HG02588 (cell line): Measurements from ENCODE around the gene MRPL23.
"Not testable (repeated sequence)": the region's sequence is repeated elsewhere in the genome, so short reads cannot be mapped to it uniquely, and the experiment has no call there.

ENCODE experiments used
- ATAC-seq: cut with Tn5 transposase; IDR thresholded peaks from one replicate; pipeline ENCODE4 v1.9.1; 2021; ENCODE audit warnings: mild to moderate bottlenecking, moderate library complexity; ENCODE audit not compliant: unreplicated experiment

Gene MRPL23

GRCh38 chr11:1932681-1933080 is 14.5 kb upstream of the MRPL23 start:
- ATAC-seq = no peak

DNA sequence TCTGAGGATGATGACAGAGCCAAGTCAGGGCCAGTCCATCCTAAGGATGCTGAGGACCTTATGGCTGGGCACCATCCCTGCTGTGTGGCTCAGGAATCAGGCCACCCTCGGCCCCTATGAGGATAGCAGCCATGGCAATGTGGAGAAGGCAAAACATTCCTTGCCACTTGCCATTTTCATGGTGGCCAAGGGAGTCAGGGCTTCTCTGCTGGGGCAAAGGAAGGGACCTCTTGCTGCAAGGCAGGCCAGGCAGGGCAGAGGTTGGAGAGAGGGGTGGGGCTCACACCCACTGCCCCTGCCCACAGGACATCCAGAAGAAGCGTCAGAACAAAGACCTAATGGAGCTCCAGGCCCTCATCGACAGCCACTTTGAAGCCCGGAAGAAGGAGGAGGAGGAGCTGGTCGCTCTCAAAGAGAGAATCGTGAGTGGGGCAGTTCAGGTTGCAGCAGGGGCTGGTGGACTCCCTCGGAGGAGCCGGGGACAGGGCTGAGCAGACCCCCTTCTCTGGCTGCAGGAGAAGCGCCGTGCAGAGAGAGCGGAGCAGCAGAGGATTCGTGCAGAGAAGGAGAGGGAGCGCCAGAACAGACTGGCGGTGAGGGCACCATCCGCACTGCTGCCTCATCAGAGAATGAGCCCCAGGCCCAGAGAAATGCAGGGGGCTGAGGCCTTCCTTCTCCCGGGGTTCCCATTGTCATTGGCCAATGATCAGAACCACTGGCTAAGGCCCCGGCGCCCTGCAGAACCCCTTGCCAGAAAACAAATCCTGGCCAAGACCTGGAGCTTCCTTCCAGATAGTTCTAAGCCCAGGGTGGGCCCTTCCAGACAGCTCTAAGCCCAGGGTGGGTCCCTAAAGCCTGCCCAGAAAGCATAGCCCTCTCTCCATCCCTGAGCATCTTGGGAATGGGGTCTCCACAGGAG is 13.5 kb upstream of the MRPL23 start:
- ATAC-seq = no peak

DNA sequence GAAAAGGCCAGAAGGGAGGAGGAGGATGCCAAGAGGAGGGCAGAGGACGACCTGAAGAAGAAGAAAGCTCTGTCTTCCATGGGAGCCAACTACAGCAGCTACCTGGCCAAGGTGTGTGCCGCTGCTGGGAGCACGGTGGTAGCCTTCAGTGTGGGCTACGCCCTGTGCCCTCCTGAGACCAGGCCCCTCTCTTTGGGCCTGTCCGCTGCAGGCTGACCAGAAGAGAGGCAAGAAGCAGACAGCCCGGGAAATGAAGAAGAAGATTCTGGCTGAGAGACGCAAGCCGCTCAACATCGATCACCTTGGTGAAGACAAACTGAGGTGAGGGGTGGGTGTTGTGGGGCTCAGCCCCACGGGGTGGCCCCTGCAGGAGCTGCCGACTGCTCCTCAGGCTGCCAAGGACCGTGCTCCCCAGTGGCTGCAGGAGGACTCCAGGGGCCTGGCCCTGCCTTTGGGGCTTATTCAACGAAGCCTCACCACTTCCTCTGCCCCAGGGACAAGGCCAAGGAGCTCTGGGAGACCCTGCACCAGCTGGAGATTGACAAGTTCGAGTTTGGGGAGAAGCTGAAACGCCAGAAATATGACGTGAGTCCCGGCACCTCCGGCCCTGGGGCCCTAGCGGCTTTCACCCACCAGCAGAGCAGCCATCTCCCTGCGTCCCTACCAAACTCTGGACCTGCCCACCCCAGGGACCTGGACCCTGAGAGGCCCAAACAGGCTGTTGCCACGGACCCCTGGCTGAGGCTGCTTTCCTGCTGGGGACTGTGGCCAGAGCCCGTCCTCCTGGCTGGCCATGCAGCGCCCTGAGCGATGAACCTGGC is 12.6 kb upstream of the MRPL23 start:
- ATAC-seq = no peak

- no peak for ATAC-seq
Observed at GRCh38 chr11:1935156-1936071, 11.7 kb upstream of the MRPL23 start.

DNA sequence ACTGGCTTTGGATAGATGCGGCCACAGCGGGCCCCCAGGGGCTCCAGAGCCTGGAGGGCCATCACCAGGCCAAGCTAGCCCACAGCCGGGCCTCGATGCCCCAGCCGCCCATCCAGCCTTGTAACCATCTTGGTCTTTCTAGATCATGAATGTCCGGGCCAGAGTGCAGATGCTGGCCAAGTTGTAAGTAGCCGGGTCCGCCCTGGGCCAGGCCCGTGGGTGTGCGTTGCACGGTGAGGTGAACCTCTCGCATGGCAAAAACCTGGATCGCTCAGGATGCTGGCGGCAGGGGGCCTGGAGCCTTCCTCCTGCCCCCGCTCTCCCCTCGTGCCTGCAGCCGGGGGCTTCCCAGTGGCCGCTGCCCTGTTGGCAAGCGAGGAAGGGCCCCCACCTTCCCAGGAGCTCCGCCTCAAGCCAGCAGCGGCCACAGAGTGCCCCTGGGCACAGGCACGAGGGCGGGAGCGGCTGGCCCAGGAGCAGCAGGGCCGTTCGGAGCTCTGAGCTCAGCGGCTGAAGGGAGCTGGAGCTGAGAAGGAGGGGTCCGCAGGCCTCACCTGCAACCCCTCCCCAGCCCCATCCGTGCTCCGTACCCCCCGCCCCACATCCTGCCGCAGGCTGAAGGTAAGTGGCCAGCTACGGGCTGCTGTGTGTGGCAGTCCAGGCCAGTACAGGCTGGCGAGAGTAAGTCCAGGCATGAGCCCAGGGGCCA is 10.9 kb upstream of the MRPL23 start:
- ATAC-seq = no peak

- ATAC-seq = no peak
Observed at GRCh38 chr11:1936781-1937615, 10.1 kb upstream of the MRPL23 start.

GRCh38 chr11:1937616-1938342 is 9.4 kb upstream of the MRPL23 start:
- no peak for ATAC-seq

DNA sequence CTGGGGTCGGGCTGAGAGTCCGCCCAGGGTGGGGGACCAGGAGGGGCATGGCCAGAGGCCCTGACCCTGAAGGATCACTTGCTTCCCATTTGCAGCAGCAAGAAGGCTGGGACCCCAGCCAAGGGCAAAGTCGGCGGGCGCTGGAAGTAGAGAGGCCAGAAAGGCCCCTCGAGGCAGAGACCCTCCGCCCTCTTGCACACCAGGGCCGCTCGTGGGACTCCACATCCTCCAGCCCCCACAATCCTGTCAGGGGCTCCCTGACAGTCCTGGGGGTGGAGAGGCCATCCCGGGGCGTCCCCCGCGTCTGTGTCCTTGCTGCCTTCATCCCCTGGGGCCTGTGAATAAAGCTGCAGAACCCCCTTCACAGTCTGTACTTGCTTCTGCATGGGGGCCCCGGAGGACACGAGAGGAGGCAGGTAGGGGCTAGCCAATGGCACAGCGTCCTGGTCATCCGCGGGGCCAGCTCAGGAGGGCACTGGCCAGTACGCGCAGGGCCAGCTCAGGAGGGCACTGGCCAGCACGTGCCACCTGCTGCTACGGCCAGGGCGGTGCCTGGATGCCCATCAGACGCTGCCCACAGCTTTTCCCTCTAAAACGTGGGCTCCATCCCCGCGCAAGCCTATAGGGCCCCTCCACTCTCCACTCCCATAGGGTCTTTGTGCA is 8.7 kb upstream of the MRPL23 start:
- no peak for ATAC-seq

DNA sequence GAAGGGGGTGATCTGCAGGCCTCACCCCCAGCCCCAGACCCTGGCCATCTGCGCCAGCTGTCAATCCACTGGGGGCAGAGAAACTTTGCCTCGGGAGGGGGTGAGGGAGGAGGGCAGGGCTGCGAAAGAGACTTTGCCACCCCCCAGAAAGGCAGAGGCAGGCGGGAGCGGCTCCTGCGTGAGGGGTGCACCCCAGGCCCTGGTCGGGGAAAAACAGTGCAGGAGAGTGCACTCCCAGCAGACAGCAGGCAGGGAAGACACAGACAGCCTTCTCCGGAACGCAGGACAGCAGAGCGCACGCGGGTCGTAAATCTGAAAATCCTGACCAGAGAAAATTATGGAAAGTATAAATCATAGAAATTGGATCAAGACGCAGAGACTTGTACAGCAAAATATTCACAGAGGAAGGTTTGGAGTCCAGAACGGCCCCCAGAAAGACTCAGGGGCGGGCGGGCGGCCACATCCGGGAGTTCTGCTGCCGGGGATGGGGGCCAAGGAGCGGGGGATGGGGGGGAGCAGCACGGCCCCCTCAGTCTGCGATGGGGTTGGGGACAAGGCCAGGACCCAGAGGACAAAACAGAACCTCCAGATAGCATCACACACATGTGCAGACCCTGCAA is 8.0 kb upstream of the MRPL23 start:
- ATAC-seq = no peak

- not testable (repeated sequence) for ATAC-seq
Observed at GRCh38 chr11:1939788-1940187, 7.3 kb upstream of the MRPL23 start.

- no peak for ATAC-seq
Observed at GRCh38 chr11:1942558-1943260, 4.4 kb upstream of the MRPL23 start.

GRCh38 chr11:1943576-1943975 is 3.6 kb upstream of the MRPL23 start:
- ATAC-seq = no peak

GRCh38 chr11:1943977-1944376 is 3.2 kb upstream of the MRPL23 start:
- no peak for ATAC-seq

- no peak for ATAC-seq
Observed at GRCh38 chr11:1947592-1948237, 583 bp downstream of the MRPL23 start.

DNA sequence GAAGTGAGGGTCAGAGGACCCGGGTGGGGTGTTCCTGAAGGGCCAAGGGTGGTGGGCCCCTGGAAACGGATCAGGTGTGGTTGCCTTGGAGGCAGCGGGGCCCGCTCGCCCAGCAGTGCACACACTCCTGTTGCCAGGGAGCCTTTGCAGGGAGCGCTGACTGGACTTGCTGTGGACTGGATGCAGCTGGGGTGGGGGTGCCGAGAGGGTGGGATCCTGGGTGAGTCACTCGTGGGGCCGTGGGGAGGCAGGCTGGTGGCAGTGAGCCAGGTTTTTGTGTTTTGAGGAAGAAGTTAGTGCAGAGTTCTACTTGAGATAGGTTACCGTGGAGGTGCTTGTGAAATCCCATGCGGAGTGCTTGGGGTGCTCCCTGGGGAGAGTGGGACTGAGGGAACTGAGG is 1.3 kb downstream of the MRPL23 start:
- no peak for ATAC-seq

- ATAC-seq = no peak
Observed at GRCh38 chr11:1949302-1949701, 2.2 kb downstream of the MRPL23 start.

- no peak for ATAC-seq
Observed at GRCh38 chr11:1949922-1950321, 2.8 kb downstream of the MRPL23 start.
